ENCODE data around the gene NFYB. TPM values are rescaled to one million over a fixed set of nuclear protein-coding genes. Genes with fewer than 3 reads are reported as not detected.
A peak's percentile ranks its signal among the peaks of the same experiment; 100 is the strongest.

The NFYB gene
- polyA plus RNA-seq, 2 of the 4 experiments (the other 2 are of a cell fraction) = 45.2 to 70.2 TPM

- CTCF ChIA-PET = interaction anchor here (0.6 kb wide), 1 partner anchor 11 kb away, joined by 3 read pairs; no protein-coding TSS in a partner anchor
- no peak for FAIRE-seq
Observed at GRCh38 chr12:104105461-104105860, 32.5 kb downstream of the NFYB start.

GRCh38 chr12:104097954-104098353, 40.1 kb downstream of the NFYB start:
- no peak for ATAC-seq
- Histone ChIP-seq H3K4me1 (no peaks in the 10 kb centered on the region), H3K9me3 (no peaks in the 10 kb centered on the region), H3K27ac (no peak overlapping the region), H3K4me2 (no peak overlapping the region), H3K4me3 (no peak overlapping the region)
- CTCF ChIA-PET = interaction anchor here (1.3 to 2.7 kb wide), 3 partner anchors 11 to 34 kb away, joined by 3 to 16 read pairs (median 5); no protein-coding TSS in a partner anchor
- WGBS (ENCODE audit: missing lambda C conversion rate) = 89% methylated on average over 2 of the region's 2 CpGs
- POLR2A ChIA-PET = no interaction called here
- FAIRE-seq = peak; percentile 67
- DNase-seq (ENCODE audit: low read depth in 1 of 2, low spot score in 1 of 2) = no peak
- TF ChIP-seq HDAC2 (IDR thresholded peaks at IDR 0.05) (no peak), HOXB13 (CRISPR knock-in tag; IDR thresholded peaks at IDR 0.05; ENCODE audit: low read depth) (no peak), HES2 (IDR thresholded peaks at IDR 0.05) (no peak), KDM1A (IDR thresholded peaks at IDR 0.05; ENCODE audit: low read depth) (no peak), BCL3 (IDR thresholded peaks at IDR 0.05) (no peak), SMC3 (IDR thresholded peaks at IDR 0.05) (no peak), RAD21 (conservative IDR thresholded peaks at IDR 0.05 in 1 of 2, IDR thresholded peaks at IDR 0.05 in 1 of 2) (no peak), MAFK (IDR thresholded peaks at IDR 0.05; ENCODE audit: partially characterized antibody) (no peak), CEBPB (IDR thresholded peaks at IDR 0.05) (no peak), TFCP2L1 (CRISPR knock-in tag; IDR thresholded peaks at IDR 0.05) (no peak), HOXA7 (CRISPR knock-in tag; IDR thresholded peaks at IDR 0.05) (no peak), ZSCAN20 (CRISPR knock-in tag; IDR thresholded peaks at IDR 0.05) (no peak), REST (IDR thresholded peaks at IDR 0.05) (no peak), FOSB (CRISPR knock-in tag; IDR thresholded peaks at IDR 0.05) (no peak), MYC (IDR thresholded peaks at IDR 0.05; ENCODE audit: borderline replicate concordance, low read length) (no peak), USF2 (IDR thresholded peaks at IDR 0.05) (no peak)

More at GRCh38 chr12:104105461-104105860, 32.5 kb downstream of the NFYB start:
- Histone ChIP-seq H3K9me3 (no peaks in the 10 kb centered on the region), H3K4me1 (peaks cover 9% of the 10 kb centered on the region; the same call in 2 of the 3 replicates), H3K4me2 (no peak overlapping the region), H3K27ac (no peak overlapping the region), H3K4me3 (no peak overlapping the region)
- no peak for TF ChIP-seq NR3C1 (IDR thresholded peaks at IDR 0.05)
- no peak for TF ChIP-seq USF2 (IDR thresholded peaks at IDR 0.05)
- TF ChIP-seq CBX8 (IDR thresholded peaks at IDR 0.05) = no peak
- no peak for TF ChIP-seq HMGXB4 (CRISPR knock-in tag; IDR thresholded peaks at IDR 0.05; ENCODE audit: borderline replicate concordance)
- no peak for TF ChIP-seq CBX2 (IDR thresholded peaks at IDR 0.05; ENCODE audit: borderline replicate concordance, low read depth)
- DNase-seq (ENCODE audit: low read depth in 1 of 2, low spot score in 1 of 2) (no peak), ATAC-seq (no peak)
- POLR2A ChIA-PET = interaction anchor here (0.7 kb wide), 1 partner anchor 227 kb away, joined by 3 read pairs; no protein-coding TSS in a partner anchor

Data from A549 (cell line).